ENCODE results near the gene HEYL. TPM values are rescaled to one million over a fixed set of nuclear protein-coding genes. Genes with fewer than 3 reads are reported as not detected.

The HEYL gene
- total RNA-seq, 2 experiments from 2014 or later: 0.05 TPM; not detected in 1

DNA sequence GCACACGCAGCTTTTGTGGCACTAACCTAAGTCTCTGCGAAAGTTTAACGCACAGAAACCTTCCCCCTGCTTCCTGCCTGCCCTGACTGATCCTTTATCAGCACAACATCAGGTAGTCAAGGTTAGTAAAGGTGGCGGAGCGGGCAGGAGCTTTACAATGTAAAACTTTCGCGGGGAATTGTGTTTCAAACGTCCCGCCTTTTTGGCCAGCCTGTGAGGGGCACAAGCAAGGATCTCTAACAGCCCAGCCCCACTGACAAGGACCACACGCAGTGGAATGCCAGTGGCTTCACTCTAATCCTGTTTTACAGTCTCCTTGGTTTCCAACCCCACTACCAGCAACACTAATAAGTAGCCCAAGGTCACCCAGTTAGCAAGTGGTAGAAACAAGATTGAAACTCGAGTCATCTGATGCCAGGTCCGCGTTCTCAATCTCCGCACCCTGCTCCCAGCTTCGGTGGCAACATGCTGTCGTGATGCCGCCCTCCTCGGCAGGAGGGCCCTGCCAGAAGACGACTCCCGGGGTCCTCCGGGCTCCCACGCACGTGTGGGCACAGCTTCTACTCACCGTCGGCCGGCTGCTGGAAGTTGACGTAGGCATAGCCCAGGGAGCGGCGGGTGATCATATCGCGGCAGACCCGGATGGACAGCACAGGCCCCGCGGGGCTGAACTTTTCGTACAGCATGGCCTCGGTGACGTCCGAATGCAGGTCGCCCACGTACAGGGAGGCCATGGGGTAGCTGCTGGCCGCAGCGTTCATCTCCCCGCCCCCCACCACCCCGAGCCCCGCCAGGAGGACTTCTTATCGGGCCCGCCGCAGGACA is 64.0 kb downstream of the HEYL start:
- H3K27ac ChIP-seq (ENCODE audit: low read depth in 1 of 2, low read length in 2 of 2): peak overlapping the region; percentile 57 to 60
- POLR2A ChIA-PET: interaction anchor here (0.6 to 3.3 kb wide), 5 partner anchors 11 to 271 kb away, joined by 3 to 14 read pairs (median 4); partner anchors contain the start of gene PPIE
- H3K4me3 Mint-ChIP-seq: peak overlapping the region; percentile 94
- H3K9me3 Mint-ChIP-seq: no peaks in the 10 kb centered on the region
- H3K27ac Mint-ChIP-seq: peak overlapping the region; percentile 87
- peaks cover 37% of the 10 kb centered on the region for H3K4me1 ChIP-seq (ENCODE audit: insufficient read depth, low read length)
- intact Hi-C loops (cut with DNase I, micrococcal nuclease): loop anchor here in 1 of 2 experiments (2.0 to 10.0 kb wide), 6 partner anchors 15 to 1888 kb away; partner anchors contain the start of genes AKIRIN1, TRIT1 and UTP11
- H3K36me3 Mint-ChIP-seq (ENCODE audit: low read depth): peaks cover 51% of the 10 kb centered on the region
- H3K36me3 ChIP-seq (ENCODE audit: insufficient read depth, low read length): peaks cover 27% of the 10 kb centered on the region
- peak overlapping the region; percentile 86 for H3K4me3 ChIP-seq (ENCODE audit: low read length)
- H3K27me3 Mint-ChIP-seq: no peaks in the 10 kb centered on the region
- H3K4me1 Mint-ChIP-seq (ENCODE audit: low read depth): peaks cover 45% of the 10 kb centered on the region
- CTCF ChIA-PET: interaction anchor here (1.0 to 1.5 kb wide), 2 partner anchors 82 to 223 kb away, joined by 4 read pairs; no protein-coding TSS in a partner anchor
- H3K9me3 ChIP-seq (ENCODE audit: control insufficient read depth in 1 of 2, insufficient read depth in 1 of 2, low read length in 2 of 2): no peaks in the 10 kb centered on the region
- TF ChIP-seq, protein P1, sequence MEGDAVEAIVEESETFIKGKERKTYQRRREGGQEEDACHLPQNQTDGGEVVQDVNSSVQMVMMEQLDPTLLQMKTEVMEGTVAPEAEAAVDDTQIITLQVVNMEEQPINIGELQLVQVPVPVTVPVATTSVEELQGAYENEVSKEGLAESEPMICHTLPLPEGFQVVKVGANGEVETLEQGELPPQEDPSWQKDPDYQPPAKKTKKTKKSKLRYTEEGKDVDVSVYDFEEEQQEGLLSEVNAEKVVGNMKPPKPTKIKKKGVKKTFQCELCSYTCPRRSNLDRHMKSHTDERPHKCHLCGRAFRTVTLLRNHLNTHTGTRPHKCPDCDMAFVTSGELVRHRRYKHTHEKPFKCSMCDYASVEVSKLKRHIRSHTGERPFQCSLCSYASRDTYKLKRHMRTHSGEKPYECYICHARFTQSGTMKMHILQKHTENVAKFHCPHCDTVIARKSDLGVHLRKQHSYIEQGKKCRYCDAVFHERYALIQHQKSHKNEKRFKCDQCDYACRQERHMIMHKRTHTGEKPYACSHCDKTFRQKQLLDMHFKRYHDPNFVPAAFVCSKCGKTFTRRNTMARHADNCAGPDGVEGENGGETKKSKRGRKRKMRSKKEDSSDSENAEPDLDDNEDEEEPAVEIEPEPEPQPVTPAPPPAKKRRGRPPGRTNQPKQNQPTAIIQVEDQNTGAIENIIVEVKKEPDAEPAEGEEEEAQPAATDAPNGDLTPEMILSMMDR (IDR thresholded peaks at IDR 0.05): no peak
- ATAC-seq (ENCODE audit: poor library complexity) (peak; percentile 61), DNase-seq (peak in 13 of 14 experiments; percentile 12 to 72 (median 43))
- no peaks in the 10 kb centered on the region for H3K27me3 ChIP-seq (ENCODE audit: control insufficient read depth in 1 of 2, insufficient read depth in 2 of 2, low read length in 2 of 2)

DNA sequence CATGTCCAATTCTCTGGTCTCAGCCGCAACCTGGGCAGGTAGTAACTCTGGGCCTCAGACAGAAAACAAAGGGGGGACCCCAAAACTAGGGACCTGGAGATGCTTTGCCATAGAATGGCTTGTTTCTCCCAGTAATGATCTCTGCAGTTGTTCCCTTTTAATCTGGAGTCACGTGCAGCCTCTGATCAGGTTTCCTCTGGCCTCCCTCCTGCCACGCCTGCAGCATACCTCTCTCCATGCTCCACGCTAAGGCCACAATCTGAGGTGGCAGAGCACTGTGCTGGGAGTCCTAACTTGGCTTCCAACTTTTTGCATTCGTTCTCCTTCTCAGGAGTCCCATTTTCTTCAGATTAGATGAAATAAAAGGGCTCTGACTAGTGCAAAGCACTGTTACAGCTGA is 64.8 kb downstream of the HEYL start:
- no peaks in the 10 kb centered on the region for H3K27me3 Mint-ChIP-seq
- intact Hi-C loops (cut with DNase I, micrococcal nuclease): loop anchor here in 1 of 2 experiments (2.0 to 10.0 kb wide), 6 partner anchors 14 to 1887 kb away; partner anchors contain the start of genes AKIRIN1, TRIT1 and UTP11
- Histone ChIP-seq H3K4me1 (ENCODE audit: insufficient read depth, low read length) (peaks cover 37% of the 10 kb centered on the region), H3K36me3 (ENCODE audit: insufficient read depth, low read length) (peaks cover 34% of the 10 kb centered on the region), H3K9me3 (ENCODE audit: control insufficient read depth in 1 of 2, insufficient read depth in 1 of 2, low read length in 2 of 2) (no peaks in the 10 kb centered on the region), H3K27me3 (ENCODE audit: control insufficient read depth in 1 of 2, insufficient read depth in 2 of 2, low read length in 2 of 2) (no peaks in the 10 kb centered on the region), H3K27ac (ENCODE audit: low read depth in 1 of 2, low read length in 2 of 2) (no peak overlapping the region), H3K4me3 (ENCODE audit: low read length) (peak overlapping the region; percentile 86)
- H3K4me3 Mint-ChIP-seq: peak overlapping the region; percentile 94
- H3K9me3 Mint-ChIP-seq: no peaks in the 10 kb centered on the region
- TF ChIP-seq, protein P1 (IDR thresholded peaks at IDR 0.05): no peak
- peaks cover 51% of the 10 kb centered on the region for H3K4me1 Mint-ChIP-seq (ENCODE audit: low read depth)
- ATAC-seq (ENCODE audit: poor library complexity) (no peak), DNase-seq (no peak)
- H3K27ac Mint-ChIP-seq: peak overlapping the region; percentile 87
- ChIA-PET POLR2A (interaction anchor here (1.6 to 3.3 kb wide), 3 partner anchors 10 to 164 kb away, joined by 3 to 14 read pairs (median 13); partner anchors contain the start of gene PPIE), CTCF (interaction anchor here (1.4 to 1.5 kb wide), 2 partner anchors 83 to 224 kb away, joined by 3 to 4 read pairs; no protein-coding TSS in a partner anchor)
- peaks cover 58% of the 10 kb centered on the region for H3K36me3 Mint-ChIP-seq (ENCODE audit: low read depth)

Other genes starting within 250 kb of the HEYL start
- not detected for gene BMP8A, start 148.0 kb downstream of the HEYL start, total RNA-seq
- gene PABPC4, start 62.9 kb downstream of the HEYL start, total RNA-seq: 100 to 1,000 TPM; 343 to 348 TPM
- 1 to 10 TPM; 1.1 to 1.3 TPM for gene NT5C1A, start 32.5 kb upstream of the HEYL start, total RNA-seq
- 10 to 100 TPM; 22.8 to 22.9 TPM for gene HPCAL4, start 51.8 kb upstream of the HEYL start, total RNA-seq
- 10 to 100 TPM; 45.0 to 46.7 TPM for gene PPIE, start 99.2 kb upstream of the HEYL start, total RNA-seq
- not detected for gene OXCT2, start 131.7 kb upstream of the HEYL start, total RNA-seq
- gene BMP8B, start 149.2 kb upstream of the HEYL start, total RNA-seq: under 1 TPM in 1 of 2 experiments, not detected in 1; 0.06 TPM
- 1 to 10 TPM; 4.0 to 4.4 TPM for gene TRIT1, start 243.9 kb upstream of the HEYL start, total RNA-seq

All from CD4-positive, alpha-beta T cell (primary cell).